Measurements from ENCODE around the gene CNTRL.
"Not testable (repeated sequence)": the region's sequence is repeated elsewhere in the genome, so short reads cannot be mapped to it uniquely, and the experiment has no call there.

CNTRL gene

GRCh38 chr9:121069396-121069795 lies 5.4 kb upstream of the CNTRL start:
- DNase-seq (ENCODE audit: low read depth in 4 of 4, low spot score in 1 of 4) = no peak

GRCh38 chr9:121071370-121071755 lies 3.4 kb upstream of the CNTRL start:
- no peak for DNase-seq (ENCODE audit: low read depth in 4 of 4, low spot score in 1 of 4)

DNA sequence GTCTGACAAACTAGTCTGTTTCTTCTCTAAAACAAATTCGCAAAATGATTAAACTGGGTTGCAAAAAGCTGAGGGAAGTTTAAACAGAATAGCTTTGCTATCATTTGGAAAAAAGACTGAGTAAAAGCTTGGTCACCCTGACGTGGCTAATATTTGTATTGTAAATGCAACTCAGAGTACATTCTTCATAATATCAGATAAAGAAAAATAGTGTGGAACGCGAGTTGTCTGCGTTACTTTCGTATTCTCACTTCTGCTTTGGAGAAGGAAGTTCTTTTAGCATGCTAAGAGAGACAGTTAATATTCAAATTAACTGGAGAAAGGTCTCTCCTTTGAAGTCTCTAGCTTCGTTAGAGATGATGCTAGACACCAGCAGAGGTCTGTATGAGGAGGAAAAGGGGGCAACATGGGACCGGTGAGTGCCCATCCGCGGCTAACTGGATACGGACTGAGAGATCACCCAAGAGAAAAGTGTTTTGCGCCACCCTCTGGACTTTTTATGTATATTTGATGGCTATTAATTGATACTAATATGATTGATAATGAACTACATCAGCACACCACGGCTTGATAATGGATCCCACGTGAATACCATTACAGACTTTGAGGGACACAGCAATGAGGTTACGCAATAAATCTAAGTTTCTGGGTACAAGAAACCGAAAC lies 2.9 kb upstream of the CNTRL start:
- no peak for DNase-seq (ENCODE audit: low read depth in 4 of 4, low spot score in 1 of 4)

- DNase-seq (ENCODE audit: low read depth in 4 of 4, low spot score in 1 of 4) = no peak
Observed at GRCh38 chr9:121073038-121073437, 1.7 kb upstream of the CNTRL start.

DNA sequence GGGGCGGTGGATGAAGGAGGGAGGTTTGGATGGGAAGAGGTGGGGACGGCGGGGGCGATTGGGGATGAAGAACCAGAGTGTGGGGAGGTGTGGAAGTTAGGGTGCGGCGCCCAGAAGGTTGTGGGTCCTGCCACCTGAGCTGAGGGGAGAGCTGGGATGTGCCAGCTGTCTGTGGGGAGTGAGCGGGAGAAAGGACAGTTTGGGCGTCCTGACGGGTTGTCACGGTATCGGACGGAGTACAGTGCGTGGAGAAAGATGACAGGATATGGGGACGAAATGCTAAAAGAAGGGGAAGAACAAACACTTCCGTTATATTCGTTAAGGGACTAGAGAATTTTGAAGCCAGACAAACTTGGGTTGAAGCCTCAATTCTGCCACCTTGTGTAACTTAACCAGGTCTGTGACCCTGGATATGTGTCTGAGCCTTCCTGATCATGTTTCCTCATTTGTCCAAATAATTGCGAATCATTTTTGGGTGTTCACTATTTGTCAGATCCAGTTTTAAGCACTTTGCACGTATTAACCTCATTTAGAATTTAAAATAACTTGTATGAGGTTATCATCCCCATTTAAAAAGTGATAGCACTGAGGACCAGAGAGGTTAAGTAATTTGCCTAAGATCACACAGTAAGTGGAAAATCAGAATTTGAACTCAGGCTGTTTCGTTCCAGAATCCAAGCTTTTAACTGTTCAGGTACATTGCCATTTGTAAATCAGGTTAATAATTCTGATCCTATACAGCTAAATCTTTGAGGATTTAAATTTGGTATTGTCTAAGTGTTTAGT lies 689 bp downstream of the CNTRL start:
- DNase-seq (ENCODE audit: low read depth in 4 of 4, low spot score in 1 of 4) = no peak

GRCh38 chr9:121082075-121082474 lies 7.3 kb downstream of the CNTRL start:
- no peak for DNase-seq (ENCODE audit: low read depth in 4 of 4, low spot score in 1 of 4)

DNA sequence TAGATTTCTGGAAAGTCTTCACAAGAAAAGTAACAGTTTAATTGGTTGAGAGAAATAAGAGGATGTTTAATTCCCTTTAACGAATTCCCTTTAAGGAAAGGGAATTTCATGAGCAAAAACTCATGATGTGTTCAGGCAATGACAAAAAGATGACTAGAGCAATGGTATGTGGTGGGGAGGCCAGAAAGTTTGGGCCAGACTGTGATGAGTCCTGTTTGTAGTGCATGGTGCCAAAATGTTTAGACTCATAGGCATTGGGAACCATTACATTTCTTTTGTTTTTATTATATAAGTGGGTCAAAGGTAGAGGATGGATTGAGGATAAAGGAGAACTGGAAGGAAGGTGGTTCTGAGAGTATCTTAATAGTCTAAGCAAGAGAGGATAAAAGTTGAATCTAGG lies 10.9 kb downstream of the CNTRL start:
- DNase-seq (ENCODE audit: low read depth in 4 of 4, low spot score in 1 of 4) = no peak

GRCh38 chr9:121088576-121088975 lies 13.8 kb downstream of the CNTRL start:
- no peak for DNase-seq (ENCODE audit: low read depth in 4 of 4, low spot score in 1 of 4)

GRCh38 chr9:121090743-121091142 lies 16.0 kb downstream of the CNTRL start:
- DNase-seq (ENCODE audit: low read depth in 4 of 4, low spot score in 1 of 4) = not testable (repeated sequence)

DNA sequence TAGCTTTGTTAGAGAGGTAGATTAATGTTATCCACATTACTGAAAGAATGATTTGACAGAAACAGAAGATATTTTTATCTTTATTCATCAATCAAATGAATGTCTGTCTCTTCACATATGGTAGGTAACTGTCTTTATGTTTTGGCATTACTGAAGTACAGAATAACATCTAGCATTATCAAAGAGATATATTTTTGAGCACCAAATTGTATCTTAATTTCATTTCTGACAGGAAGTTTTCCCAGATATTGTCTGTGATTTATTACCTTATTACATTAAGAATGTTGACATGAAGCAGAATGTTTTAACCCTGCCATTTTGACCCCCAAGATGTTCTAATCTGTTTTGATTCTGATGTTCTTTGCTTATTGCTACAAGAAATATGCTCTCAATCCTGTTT lies 20.3 kb downstream of the CNTRL start:
- DNase-seq (ENCODE audit: low read depth in 4 of 4, low spot score in 1 of 4) = no peak

GRCh38 chr9:121098567-121099198 lies 23.9 kb downstream of the CNTRL start:
- DNase-seq (ENCODE audit: low read depth in 4 of 4, low spot score in 1 of 4) = no peak

DNA sequence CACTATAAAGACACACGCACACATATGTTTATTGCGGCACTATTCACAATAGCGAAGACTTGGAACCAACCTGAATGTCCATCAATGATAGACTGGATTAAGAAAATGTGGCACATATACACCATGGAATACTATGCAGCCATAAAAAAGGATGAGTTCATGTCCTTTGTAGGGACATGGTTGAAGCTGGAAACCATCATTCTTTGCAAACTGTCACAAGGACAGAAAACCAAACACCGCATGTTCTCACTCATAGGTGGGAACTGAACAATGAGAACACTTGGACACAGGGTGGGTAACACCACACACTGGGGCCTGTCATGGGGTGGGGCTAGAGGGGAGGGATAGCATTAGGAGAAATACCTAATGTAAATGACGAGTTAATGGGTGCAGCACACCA lies 29.3 kb downstream of the CNTRL start:
- DNase-seq (ENCODE audit: low read depth in 4 of 4, low spot score in 1 of 4) = not testable (repeated sequence)

DNA sequence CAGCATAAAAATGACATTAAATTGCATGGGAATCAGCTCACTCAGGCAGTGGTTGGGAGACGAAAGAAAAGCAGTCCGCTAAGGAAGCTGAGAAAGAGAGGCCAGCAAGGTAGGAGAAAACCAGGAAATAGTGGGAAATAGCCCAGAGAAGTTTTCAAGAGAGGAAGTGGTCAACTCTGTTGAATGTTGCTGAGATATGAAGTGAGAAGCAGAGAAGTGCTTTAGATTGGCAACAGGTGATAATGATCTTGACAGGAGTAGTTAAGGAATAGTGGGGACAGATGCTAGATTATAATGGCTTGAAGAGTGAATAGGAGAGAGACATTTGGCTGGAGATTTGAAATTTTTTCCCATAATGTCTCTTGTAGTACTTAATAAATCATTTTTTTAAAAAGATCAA lies 30.8 kb downstream of the CNTRL start:
- no peak for DNase-seq (ENCODE audit: low read depth in 4 of 4, low spot score in 1 of 4)

DNA sequence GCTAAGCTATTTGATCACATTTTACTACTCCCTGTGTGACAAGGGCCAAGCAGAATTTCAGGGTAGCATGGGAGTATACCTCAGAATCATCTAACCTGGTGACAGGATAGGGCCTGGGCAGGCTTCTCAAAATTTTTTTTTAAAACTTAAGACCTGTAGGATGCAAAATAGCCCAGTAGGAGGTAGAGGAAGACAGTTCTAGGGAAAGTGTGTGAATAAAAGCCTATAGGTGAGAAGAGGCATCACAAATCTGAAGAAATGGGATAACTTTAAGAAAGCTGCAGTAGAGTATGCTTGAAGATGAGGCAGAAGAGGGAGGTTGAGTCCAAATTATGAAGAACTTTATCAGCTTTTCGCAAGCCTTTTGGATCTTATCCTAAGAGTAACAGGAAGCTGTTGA lies 32.3 kb downstream of the CNTRL start:
- DNase-seq (ENCODE audit: low read depth in 4 of 4, low spot score in 1 of 4) = no peak

DNA sequence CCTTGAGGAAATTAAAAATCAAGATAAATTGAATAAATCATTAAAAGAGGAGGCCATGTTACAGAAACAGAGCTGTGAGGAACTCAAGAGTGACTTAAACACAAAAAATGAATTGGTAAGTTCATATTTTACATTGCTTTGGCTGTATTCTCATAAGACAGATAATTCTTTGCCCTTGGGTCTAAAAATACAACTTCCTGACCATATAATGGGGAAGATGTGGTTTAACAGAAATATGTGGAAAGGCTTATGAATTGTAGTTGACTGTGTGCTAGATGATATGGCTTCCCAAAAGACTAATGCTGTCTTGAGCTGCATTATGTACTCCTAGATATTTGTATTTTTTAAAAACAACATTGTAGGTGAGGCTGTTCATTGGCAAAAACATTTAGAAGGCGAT lies 33.1 kb downstream of the CNTRL start:
- DNase-seq (ENCODE audit: low read depth in 4 of 4, low spot score in 1 of 4) = no peak

GRCh38 chr9:121115466-121115865 lies 40.7 kb downstream of the CNTRL start:
- no peak for DNase-seq (ENCODE audit: low read depth in 4 of 4, low spot score in 1 of 4)

DNA sequence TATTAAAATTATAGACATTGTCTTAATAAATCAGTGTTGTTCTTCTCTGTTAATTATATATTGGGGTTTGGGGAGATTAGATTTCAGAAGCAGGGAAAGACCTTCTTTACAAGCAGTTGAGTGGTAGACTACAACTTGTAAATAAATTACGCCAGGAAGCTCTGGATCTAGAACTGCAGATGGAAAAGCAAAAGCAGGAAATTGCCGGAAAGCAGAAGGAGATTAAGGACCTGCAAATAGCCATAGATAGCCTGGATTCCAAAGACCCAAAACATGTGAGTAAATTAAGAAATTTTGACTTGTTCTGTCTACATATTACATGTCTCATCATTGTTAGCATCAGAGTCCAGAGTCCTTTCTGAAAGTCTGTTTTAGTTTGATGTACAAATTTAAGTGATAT lies 43.5 kb downstream of the CNTRL start:
- DNase-seq (ENCODE audit: low read depth in 4 of 4, low spot score in 1 of 4) = no peak

DNA sequence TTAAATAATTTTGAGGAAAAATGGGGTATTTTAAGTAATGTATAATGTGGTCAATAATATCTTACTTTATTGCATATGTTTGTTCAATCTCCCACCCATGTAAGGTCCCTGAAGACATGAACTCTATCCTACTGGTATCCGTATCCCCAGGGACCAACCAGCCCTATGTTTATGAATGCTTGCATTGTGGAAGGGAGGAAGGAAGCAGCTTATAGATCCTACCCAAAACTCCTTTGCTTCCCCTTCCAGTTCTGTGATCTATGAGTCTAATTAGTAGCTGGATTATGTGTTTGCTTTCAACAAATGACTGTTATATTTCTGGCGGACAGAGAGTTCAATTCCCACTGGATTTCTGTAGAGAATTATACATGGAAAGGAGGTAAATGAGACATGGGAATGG lies 45.6 kb downstream of the CNTRL start:
- no peak for DNase-seq (ENCODE audit: low read depth in 4 of 4, low spot score in 1 of 4)

- DNase-seq (ENCODE audit: low read depth in 4 of 4, low spot score in 1 of 4) = peak; percentile 86 to 94 (median 89)
Observed at GRCh38 chr9:121121582-121122087, 46.9 kb downstream of the CNTRL start.

GRCh38 chr9:121122246-121123032 lies 47.7 kb downstream of the CNTRL start:
- DNase-seq (ENCODE audit: low read depth in 4 of 4, low spot score in 1 of 4) = no peak

DNA sequence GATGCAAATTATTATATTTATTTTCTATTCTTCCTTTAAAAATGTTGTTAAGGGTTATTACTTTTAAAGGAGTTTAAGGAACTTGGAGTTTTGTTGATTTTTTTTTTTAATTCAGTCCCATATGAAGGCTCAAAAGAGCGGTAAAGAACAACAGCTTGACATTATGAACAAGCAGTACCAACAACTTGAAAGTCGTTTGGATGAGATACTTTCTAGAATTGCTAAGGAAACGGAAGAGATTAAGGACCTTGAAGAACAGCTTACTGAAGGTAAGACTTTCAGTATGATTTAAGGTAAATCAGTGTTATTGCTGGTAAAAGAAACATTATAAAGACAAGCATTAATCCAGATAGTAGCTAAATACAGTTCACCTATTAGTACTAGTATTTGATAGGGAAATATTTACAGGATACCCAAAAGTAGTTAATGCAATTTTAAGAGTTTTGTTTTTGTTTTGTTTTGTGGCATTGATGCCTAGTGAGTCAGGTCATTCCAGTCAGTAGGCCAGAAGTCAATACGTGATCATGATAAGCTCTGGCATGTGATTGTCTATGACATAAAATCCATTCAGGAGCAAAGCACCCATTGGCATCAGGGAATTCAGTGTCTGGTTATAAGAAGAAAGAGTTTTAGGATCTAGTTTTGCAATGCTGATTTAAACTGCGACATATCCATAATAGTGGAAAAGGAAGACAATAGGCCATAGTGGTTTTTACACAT lies 49.2 kb downstream of the CNTRL start:
- no peak for DNase-seq (ENCODE audit: low read depth in 4 of 4, low spot score in 1 of 4)

All from stimulated activated CD4-positive, alpha-beta T cell treated with anti-CD3 and anti-CD28 coated beads, Interleukin-1b, Interleukin-23, amount 100 ng/mL, for 24 hours (primary cell).